K562 (cell line): Measurements from ENCODE around the gene HPDL. TPM values are rescaled to one million over a fixed set of nuclear protein-coding genes. Genes with fewer than 3 reads are reported as not detected.

Experiments
- ATF1 ChIP-seq, 2 experiments: fragments of 450-650 bp in 1 of 2; IDR thresholded peaks; 2 replicates each; pipeline ENCODE4 v1.6.1; 2016; ENCODE audit warnings: missing compliant biosample characterization in 1 of 2, missing genetic modification characterization in 1 of 2
- BACH1 ChIP-seq: fragments of 200-800 bp; sonication (Bioruptor generic); IDR thresholded peaks from 2 replicates; pipeline ENCODE4 v1.6.1; 2016; ENCODE audit warnings: missing genetic modification characterization, missing compliant biosample characterization
- BMI1 ChIP-seq: fragments of 150-350 bp; IDR thresholded peaks from 2 replicates; pipeline ENCODE4 v1.6.1; 2014; ENCODE audit warnings: low read length
- HMGN3 ChIP-seq: IDR thresholded peaks from 2 replicates; pipeline ENCODE4 v1.6.1; 2011; ENCODE audit warnings: borderline replicate concordance, low read depth, mild to moderate bottlenecking, mixed read lengths, low read length; ENCODE audit not compliant: insufficient read length; ENCODE audit errors: extremely low read depth
- HNRNPL ChIP-seq: fragments of 200-400 bp; formaldehyde crosslinking; IDR thresholded peaks from 2 replicates; pipeline ENCODE4 v1.6.1; 2017; ENCODE audit warnings: low read depth, mild to moderate bottlenecking, low read length
- MAZ ChIP-seq, 2 experiments: fragments of 450-650 bp in 1 of 2; sonication (generic) in 1 of 2; formaldehyde crosslinking; IDR thresholded peaks in 1 of 2; conservative IDR thresholded peaks in 1 of 2; 2 replicates each; pipeline versions ENCODE4 v1.4.0 to v1.5.0; 2020; ENCODE audit warnings: mild to moderate bottlenecking in 1 of 2, missing genetic modification reagents in 1 of 2
- SIRT6 ChIP-seq: IDR thresholded peaks from one replicate; pipeline ENCODE4 v1.6.1; 2012; ENCODE audit warnings: low read depth, mild to moderate bottlenecking, control low read depth, inconsistent platforms, low read length, moderate library complexity
- ZBTB17 ChIP-seq: fragments of 450-650 bp; formaldehyde crosslinking; IDR thresholded peaks from 2 replicates; pipeline ENCODE4 v1.4.0; 2020; ENCODE audit warnings: mild to moderate bottlenecking
- ZBTB26 ChIP-seq: fragments of 450-650 bp; formaldehyde crosslinking; IDR thresholded peaks from 2 replicates; pipeline ENCODE4 v1.4.0; 2022; ENCODE audit warnings: missing genetic modification characterization
- ZBTB7A ChIP-seq: IDR thresholded peaks from 2 replicates; pipeline ENCODE4 v1.6.1; 2011; ENCODE audit warnings: low read depth, mild to moderate bottlenecking, low read length, moderate library complexity, borderline replicate concordance; ENCODE audit not compliant: control insufficient read depth
- ZBTB9 ChIP-seq: fragments of 450-650 bp; formaldehyde crosslinking; IDR thresholded peaks from 2 replicates; pipeline ENCODE4 v1.4.0; 2020; ENCODE audit warnings: mild to moderate bottlenecking, moderate library complexity
- ZC3H11A ChIP-seq: IDR thresholded peaks from 2 replicates; pipeline ENCODE4 v1.6.1; 2012; ENCODE audit warnings: low read depth, low read length, improper control_type of control experiment
- ZEB2 ChIP-seq: fragments of 450-650 bp; IDR thresholded peaks from 2 replicates; pipeline ENCODE4 v1.6.1; 2016
- ZNF280B ChIP-seq: fragments of 250-450 bp; sonication (Bioruptor Pico); IDR thresholded peaks from 2 replicates; pipeline ENCODE4 v1.5.1; 2021; ENCODE audit warnings: mild to moderate bottlenecking
- polyA plus RNA-seq, 8 experiments: library from polyadenylated mRNA; depleted of rRNA in 4 of 8; stranded (reverse) in 5 of 8; unstranded in 3 of 8; fragments of >200 nt; fragmentation: Nextera tagmentation in 2 of 8; fragmentation: Illumina TruSeq in 1 of 8; extraction: Ambion mirVana in 2 of 8; extraction: Trizol in 1 of 8; gene quantifications; 2 replicates each; pipeline versions ENCODE4 v1.2.1 to v1.2.3, GENCODE V29; 2011 to 2014; ENCODE audit warnings: inconsistent platforms in 1 of 8, missing spikeins in 1 of 8
- total RNA-seq, 7 experiments: library from RNA; depleted of rRNA in 6 of 7; stranded (reverse); fragments of >200 nt in 6 of 7; fragmentation: Illumina TruSeq in 2 of 7; extraction: Trizol in 2 of 7; gene quantifications; 2 replicates each; pipeline versions ENCODE4 v1.2.1 to v1.2.3, GENCODE V29; 2011 to 2021; ENCODE audit warnings: low replicate concordance in 1 of 7
- TF ChIP-seq, protein P1 (sequence below): IDR thresholded peaks from 2 replicates; pipeline ENCODE4 v1.6.1; 2016; ENCODE audit warnings: missing genetic modification characterization, missing compliant biosample characterization
- TF ChIP-seq, protein P2 (sequence below): fragments of 250-450 bp; sonication (Bioruptor Pico); IDR thresholded peaks from 2 replicates; pipeline ENCODE4 v1.4.0; 2020; ENCODE audit warnings: borderline replicate concordance
- TF ChIP-seq, protein P3 (sequence below): sonication (generic); formaldehyde crosslinking; IDR thresholded peaks from 2 replicates; pipeline ENCODE4 v1.8.1; 2022; ENCODE audit warnings: missing genetic modification reagents

The HPDL gene
- total and polyA plus RNA-seq, 9 of the 15 experiments (the other 6 are each of a cell fraction or from before 2014, with no cell fraction given) = not detected

DNA sequence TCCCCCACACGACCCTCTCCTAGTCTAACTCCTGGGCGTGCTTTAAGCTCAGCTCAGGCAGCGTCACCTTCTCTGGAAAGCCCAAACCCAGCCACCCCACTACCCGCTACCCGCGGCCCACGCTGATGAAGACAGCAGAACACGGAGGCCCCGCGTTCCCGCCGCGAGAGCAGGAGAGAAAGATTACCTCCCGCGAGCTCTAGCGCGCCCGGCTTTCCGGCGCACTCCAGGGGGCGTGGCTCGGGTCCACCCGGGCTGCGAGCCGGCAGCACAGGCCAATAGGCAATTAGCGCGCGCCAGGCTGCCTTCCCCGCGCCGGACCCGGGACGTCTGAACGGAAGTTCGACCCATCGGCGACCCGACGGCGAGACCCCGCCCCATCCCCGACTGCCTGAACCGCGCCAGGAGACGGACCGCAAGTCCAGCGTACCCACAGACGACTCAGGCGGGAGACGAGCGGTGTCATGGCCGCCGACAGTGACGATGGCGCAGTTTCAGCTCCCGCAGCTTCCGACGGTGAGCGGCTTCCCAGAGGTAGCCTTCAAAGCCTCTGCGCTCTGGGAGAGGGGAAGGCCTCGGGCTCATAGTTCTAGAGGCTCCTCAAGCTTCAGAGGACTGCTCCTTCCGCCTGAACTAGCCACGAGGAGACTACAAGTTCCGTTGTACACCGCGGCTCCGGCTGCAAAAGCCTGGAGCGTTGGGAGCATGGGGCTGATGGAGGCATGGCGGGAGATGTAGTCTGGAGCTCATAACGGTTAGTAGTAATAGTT is 13.3 kb downstream of the HPDL start, which contains the start of the genes MUTYH and TOE1 (continued):
- TF ChIP-seq ZBTB9 (CRISPR knock-in tag) = peak; percentile 40; the same call in 1 of the 2 replicates
- TF ChIP-seq MAZ (CRISPR knock-in tag; conservative IDR thresholded peaks at IDR 0.05 in 1 of 2, IDR thresholded peaks at IDR 0.05 in 1 of 2) = peak; percentile 61 to 86; a peak in 2 of 4 replicates
- TF ChIP-seq ZBTB7A = peak; percentile 81
- TF ChIP-seq SIRT6 = no peak
- TF ChIP-seq BACH1 (tag) = peak; percentile 70; the same call in 1 of the 2 replicates
- peak; percentile 94 for TF ChIP-seq HMGN3
- TF ChIP-seq ZBTB26 (CRISPR knock-in tag) = 0 out of 2 replicates have a peak, but pooled peaks have one; percentile 73
- peak; percentile 75; the same call in 1 of the 2 replicates for TF ChIP-seq ZC3H11A
- peak; percentile 48; the same call in 1 of the 2 replicates for TF ChIP-seq HNRNPL
- no peak for TF ChIP-seq BMI1
- TF ChIP-seq ATF1 (CRISPR knock-in tag; IDR thresholded peaks at IDR 0.05) = peak; percentile 48; the same call in 1 of the 2 replicates
- peak; percentile 91 for TF ChIP-seq ATF1 (tag; IDR thresholded peaks at IDR 0.05)
- TF ChIP-seq, protein P1, sequence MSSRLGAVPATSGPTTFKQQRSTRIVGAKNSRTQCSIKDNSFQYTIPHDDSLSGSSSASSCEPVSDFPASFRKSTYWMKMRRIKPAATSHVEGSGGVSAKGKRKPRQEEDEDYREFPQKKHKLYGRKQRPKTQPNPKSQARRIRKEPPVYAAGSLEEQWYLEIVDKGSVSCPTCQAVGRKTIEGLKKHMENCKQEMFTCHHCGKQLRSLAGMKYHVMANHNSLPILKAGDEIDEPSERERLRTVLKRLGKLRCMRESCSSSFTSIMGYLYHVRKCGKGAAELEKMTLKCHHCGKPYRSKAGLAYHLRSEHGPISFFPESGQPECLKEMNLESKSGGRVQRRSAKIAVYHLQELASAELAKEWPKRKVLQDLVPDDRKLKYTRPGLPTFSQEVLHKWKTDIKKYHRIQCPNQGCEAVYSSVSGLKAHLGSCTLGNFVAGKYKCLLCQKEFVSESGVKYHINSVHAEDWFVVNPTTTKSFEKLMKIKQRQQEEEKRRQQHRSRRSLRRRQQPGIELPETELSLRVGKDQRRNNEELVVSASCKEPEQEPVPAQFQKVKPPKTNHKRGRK = no peak
- TF ChIP-seq, protein P2, sequence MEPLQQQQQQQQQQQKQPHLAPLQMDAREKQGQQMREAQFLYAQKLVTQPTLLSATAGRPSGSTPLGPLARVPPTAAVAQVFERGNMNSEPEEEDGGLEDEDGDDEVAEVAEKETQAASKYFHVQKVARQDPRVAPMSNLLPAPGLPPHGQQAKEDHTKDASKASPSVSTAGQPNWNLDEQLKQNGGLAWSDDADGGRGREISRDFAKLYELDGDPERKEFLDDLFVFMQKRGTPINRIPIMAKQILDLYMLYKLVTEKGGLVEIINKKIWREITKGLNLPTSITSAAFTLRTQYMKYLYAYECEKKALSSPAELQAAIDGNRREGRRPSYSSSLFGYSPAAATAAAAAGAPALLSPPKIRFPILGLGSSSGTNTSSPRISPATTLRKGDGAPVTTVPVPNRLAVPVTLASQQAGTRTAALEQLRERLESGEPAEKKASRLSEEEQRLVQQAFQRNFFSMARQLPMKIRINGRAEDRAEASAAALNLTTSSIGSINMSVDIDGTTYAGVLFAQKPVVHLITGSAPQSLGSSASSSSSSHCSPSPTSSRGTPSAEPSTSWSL = no peak
- TF ChIP-seq ZBTB17 (CRISPR knock-in tag) = peak; percentile 46; the same call in 1 of the 2 replicates
- peak; percentile 41; the same call in 1 of the 2 replicates for TF ChIP-seq ZEB2
- TF ChIP-seq, protein P3, sequence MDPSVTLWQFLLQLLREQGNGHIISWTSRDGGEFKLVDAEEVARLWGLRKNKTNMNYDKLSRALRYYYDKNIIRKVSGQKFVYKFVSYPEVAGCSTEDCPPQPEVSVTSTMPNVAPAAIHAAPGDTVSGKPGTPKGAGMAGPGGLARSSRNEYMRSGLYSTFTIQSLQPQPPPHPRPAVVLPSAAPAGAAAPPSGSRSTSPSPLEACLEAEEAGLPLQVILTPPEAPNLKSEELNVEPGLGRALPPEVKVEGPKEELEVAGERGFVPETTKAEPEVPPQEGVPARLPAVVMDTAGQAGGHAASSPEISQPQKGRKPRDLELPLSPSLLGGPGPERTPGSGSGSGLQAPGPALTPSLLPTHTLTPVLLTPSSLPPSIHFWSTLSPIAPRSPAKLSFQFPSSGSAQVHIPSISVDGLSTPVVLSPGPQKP (CRISPR knock-in tag) = no peak
- TF ChIP-seq ZNF280B (CRISPR knock-in tag) = no peak
